Measurements from ENCODE around the gene MACIR.

- TF ChIP-seq CTCF (IDR thresholded peaks at IDR 0.05) (no peak), POLR2A (IDR thresholded peaks at IDR 0.05) (no peak)
These were observed 41.9 kb upstream of the MACIR start for GRCh38 chr5:103216697-103217096.
